ENCODE measurements around the gene CFAP299.

DNA sequence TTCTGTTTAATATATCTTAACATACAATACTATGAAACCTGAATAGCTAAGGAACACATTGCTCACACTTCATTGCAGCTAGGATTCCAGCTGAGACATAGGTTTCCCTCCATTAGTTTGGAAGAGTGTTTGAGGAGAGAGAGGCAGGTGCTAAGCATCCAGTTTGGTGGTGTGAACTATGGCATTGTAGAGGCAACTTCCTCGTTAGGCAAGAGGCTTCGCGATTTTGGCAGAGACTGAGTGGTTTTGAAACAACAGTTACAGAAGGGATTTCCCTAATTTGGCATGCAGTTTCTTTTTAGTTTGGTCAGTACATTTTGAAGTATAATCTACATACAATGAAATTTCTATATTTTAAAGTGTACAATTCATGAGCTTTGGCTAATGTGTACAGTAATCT, 577.9 kb downstream of the CFAP299 start:
- TF ChIP-seq, protein P1, sequence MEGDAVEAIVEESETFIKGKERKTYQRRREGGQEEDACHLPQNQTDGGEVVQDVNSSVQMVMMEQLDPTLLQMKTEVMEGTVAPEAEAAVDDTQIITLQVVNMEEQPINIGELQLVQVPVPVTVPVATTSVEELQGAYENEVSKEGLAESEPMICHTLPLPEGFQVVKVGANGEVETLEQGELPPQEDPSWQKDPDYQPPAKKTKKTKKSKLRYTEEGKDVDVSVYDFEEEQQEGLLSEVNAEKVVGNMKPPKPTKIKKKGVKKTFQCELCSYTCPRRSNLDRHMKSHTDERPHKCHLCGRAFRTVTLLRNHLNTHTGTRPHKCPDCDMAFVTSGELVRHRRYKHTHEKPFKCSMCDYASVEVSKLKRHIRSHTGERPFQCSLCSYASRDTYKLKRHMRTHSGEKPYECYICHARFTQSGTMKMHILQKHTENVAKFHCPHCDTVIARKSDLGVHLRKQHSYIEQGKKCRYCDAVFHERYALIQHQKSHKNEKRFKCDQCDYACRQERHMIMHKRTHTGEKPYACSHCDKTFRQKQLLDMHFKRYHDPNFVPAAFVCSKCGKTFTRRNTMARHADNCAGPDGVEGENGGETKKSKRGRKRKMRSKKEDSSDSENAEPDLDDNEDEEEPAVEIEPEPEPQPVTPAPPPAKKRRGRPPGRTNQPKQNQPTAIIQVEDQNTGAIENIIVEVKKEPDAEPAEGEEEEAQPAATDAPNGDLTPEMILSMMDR (IDR thresholded peaks at IDR 0.05) = no peak
- no peak for TF ChIP-seq POLR2AphosphoS5 (IDR thresholded peaks at IDR 0.05)
- TF ChIP-seq POLR2A (IDR thresholded peaks at IDR 0.05; ENCODE audit: low read depth) = no peak

All from esophagus muscularis mucosa (tissue), 3 donors.